ENCODE measurements around the gene UBTD1.

The UBTD1 gene

GRCh38 chr10:97512993-97513392 lies 14.3 kb downstream of the UBTD1 start:
- DNase-seq (ENCODE audit: low read depth): no peak
- TF ChIP-seq, protein P1, sequence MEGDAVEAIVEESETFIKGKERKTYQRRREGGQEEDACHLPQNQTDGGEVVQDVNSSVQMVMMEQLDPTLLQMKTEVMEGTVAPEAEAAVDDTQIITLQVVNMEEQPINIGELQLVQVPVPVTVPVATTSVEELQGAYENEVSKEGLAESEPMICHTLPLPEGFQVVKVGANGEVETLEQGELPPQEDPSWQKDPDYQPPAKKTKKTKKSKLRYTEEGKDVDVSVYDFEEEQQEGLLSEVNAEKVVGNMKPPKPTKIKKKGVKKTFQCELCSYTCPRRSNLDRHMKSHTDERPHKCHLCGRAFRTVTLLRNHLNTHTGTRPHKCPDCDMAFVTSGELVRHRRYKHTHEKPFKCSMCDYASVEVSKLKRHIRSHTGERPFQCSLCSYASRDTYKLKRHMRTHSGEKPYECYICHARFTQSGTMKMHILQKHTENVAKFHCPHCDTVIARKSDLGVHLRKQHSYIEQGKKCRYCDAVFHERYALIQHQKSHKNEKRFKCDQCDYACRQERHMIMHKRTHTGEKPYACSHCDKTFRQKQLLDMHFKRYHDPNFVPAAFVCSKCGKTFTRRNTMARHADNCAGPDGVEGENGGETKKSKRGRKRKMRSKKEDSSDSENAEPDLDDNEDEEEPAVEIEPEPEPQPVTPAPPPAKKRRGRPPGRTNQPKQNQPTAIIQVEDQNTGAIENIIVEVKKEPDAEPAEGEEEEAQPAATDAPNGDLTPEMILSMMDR (IDR thresholded peaks at IDR 0.05; ENCODE audit: low read depth, low read length, missing control alignments): no peak
- no peak overlapping the region for H3K4me3 ChIP-seq (ENCODE audit: low read depth, low read length)

DNA sequence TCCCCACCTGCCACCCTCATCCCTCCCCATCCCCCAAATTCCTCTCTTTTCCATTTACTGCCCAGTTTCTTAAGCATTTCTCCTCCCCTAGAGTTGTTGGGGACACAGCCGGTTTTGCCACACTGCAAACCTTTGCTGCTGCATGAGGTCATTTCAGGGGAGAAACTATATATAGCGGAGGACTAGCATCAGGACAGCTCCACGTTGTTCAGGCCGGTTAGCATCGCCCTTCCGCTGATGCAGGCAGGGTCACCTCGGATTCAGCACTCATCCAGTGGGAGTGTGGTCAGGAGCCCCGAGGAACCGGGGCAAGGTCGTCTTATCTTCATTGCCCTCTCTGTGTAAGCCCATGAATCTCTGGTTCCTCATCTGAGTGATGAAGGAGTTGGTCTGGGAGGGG lies 15.6 kb downstream of the UBTD1 start:
- TF ChIP-seq, protein P1 (IDR thresholded peaks at IDR 0.05; ENCODE audit: low read depth, low read length, missing control alignments): no peak
- DNase-seq (ENCODE audit: low read depth): no peak
- no peak overlapping the region for H3K4me3 ChIP-seq (ENCODE audit: low read depth, low read length)

- TF ChIP-seq, protein P1 (IDR thresholded peaks at IDR 0.05; ENCODE audit: low read depth, low read length, missing control alignments): no peak
- H3K4me3 ChIP-seq (ENCODE audit: low read depth, low read length): no peak overlapping the region
- DNase-seq (ENCODE audit: low read depth): no peak
Measured at GRCh38 chr10:97515271-97515978, 16.7 kb downstream of the UBTD1 start.

- TF ChIP-seq, protein P1 (IDR thresholded peaks at IDR 0.05; ENCODE audit: low read depth, low read length, missing control alignments): no peak
- no peak overlapping the region for H3K4me3 ChIP-seq (ENCODE audit: low read depth, low read length)
- DNase-seq (ENCODE audit: low read depth): no peak
Measured at GRCh38 chr10:97517096-97517750, 18.5 kb downstream of the UBTD1 start.

DNA sequence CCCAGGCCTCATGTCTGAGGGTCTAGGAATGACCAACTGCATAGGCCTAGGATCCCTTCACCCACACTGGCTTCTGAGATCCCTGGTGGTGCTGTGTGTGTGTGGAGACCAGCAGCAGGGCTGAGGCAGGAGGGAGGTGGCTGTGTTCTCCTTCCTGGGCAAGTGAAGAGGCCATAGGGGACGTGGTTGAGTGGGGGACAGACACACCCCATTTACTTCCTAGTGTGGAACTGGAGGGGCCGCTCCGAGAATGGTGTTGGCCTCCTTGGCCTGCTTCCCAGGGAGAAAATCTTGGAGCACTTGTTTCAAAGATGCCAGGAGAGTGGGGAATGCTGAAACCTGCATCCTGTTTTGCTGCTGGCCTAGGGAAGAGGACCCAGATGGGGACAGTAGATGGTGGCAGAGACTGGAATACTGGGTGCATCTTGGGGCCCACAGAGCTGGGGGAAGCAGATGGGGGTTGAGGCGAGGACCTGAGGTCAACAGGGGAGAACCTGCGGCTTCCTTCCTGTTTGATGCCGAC lies 19.1 kb downstream of the UBTD1 start:
- TF ChIP-seq, protein P1 (IDR thresholded peaks at IDR 0.05; ENCODE audit: low read depth, low read length, missing control alignments): no peak
- H3K4me3 ChIP-seq (ENCODE audit: low read depth, low read length): no peak overlapping the region
- no peak for DNase-seq (ENCODE audit: low read depth)

DNA sequence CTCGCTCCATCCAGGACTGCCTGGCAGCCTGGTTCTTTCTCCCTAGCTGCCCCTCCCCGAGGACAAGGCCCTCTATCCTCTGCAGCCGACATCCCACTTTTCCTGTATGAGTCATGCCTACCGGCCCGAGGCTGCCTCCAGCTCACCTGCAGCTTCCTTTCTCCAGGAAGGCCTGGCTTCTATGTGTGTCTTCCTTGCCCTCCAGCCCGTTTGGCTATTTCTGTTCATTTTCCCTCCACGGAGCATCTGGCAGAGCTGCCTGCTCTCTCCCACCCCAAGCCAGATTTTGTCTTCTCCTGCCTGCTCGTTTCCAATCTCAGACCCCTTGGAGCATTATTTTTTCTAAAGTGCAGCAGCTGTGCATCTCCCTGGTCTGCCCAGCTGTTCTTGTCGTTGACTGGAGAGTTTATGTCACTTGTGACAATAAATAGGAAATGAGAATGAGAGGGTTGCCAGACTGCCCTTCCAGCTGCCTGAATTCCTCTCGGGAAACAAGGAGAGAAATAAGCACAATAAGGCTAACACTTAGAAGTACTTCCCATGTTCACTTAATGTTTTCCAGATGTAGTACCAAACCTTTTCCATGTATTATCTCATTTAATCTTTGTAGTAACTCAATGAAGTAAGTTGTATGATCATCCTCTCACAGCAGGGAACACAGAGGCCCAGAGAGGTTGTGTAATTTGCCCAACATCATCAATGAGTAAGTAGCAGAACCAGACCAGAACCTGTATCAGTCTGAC lies 19.7 kb downstream of the UBTD1 start:
- no peak overlapping the region for H3K4me3 ChIP-seq (ENCODE audit: low read depth, low read length)
- DNase-seq (ENCODE audit: low read depth): no peak
- TF ChIP-seq, protein P1 (IDR thresholded peaks at IDR 0.05; ENCODE audit: low read depth, low read length, missing control alignments): no peak

Measured in GM12864 (cell line).